ENCODE measurements around the gene CPN1.

CPN1 gene

GRCh38 chr10:100037758-100038315 lies 43.8 kb downstream of the CPN1 start:
- no peak for TF ChIP-seq CTCF (IDR thresholded peaks at IDR 0.05)
- Mint-ChIP-seq H3K27ac (no peak overlapping the region), H3K9me3 (peaks cover 4% of the 10 kb centered on the region), H3K27me3 (ENCODE audit: low read depth, poor library complexity) (peaks cover 9% of the 10 kb centered on the region), H3K4me3 (no peak overlapping the region), H3K4me1 (peaks cover 10% of the 10 kb centered on the region), H3K36me3 (ENCODE audit: low read depth) (no peaks in the 10 kb centered on the region)
- DNase-seq = no peak

- H3K4me3 Mint-ChIP-seq = no peak overlapping the region
- peaks cover 4% of the 10 kb centered on the region for H3K9me3 Mint-ChIP-seq
- H3K4me1 Mint-ChIP-seq = peaks cover 10% of the 10 kb centered on the region
- no peak overlapping the region for H3K27ac Mint-ChIP-seq
- DNase-seq = no peak
- no peaks in the 10 kb centered on the region for H3K36me3 Mint-ChIP-seq (ENCODE audit: low read depth)
- TF ChIP-seq CTCF (IDR thresholded peaks at IDR 0.05) = no peak
- H3K27me3 Mint-ChIP-seq (ENCODE audit: low read depth, poor library complexity) = peaks cover 9% of the 10 kb centered on the region
Observed at GRCh38 chr10:100036850-100037249, 44.8 kb downstream of the CPN1 start.

DNA sequence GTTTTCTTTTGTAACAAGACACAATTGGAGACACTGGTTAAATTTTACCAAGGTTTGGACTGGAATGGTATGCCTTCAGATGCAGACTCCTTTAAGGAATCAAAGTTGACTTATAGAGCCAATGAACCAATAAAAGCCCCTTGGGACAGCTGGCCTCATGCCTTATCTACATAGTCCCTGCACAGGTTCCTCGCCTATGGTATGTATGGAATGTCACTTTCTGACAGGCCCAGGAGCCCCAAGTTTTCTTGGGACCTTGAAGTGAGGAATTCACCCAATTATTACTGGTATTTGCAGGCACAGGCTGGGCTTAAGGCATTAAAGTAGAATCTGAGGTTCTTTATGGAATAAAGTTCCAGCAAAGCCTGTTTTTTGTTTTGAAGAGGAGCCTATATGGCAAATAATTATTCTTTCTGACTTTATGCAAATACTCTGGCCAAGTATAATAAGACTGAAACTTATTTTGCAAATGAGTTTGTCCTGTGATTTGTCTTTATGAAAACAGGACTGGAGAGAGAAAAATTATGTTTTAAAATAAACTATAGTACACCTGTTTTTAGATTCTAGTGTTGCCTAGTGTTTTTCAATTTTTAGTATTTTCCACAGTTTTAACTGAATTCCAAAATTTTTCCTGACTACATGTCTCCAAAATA lies 47.8 kb downstream of the CPN1 start:
- peaks cover 2% of the 10 kb centered on the region for H3K27me3 Mint-ChIP-seq (ENCODE audit: low read depth, poor library complexity)
- H3K4me3 Mint-ChIP-seq = no peak overlapping the region
- peaks cover 5% of the 10 kb centered on the region for H3K9me3 Mint-ChIP-seq
- H3K27ac Mint-ChIP-seq = no peak overlapping the region
- H3K36me3 Mint-ChIP-seq (ENCODE audit: low read depth) = no peaks in the 10 kb centered on the region
- DNase-seq = no peak
- peaks cover 7% of the 10 kb centered on the region for H3K4me1 Mint-ChIP-seq
- TF ChIP-seq CTCF (IDR thresholded peaks at IDR 0.05) = no peak

- Mint-ChIP-seq H3K4me1 (peaks cover 23% of the 10 kb centered on the region), H3K36me3 (ENCODE audit: low read depth) (peaks cover 11% of the 10 kb centered on the region), H3K4me3 (no peak overlapping the region), H3K9me3 (peaks cover 33% of the 10 kb centered on the region), H3K27me3 (ENCODE audit: low read depth, poor library complexity) (no peaks in the 10 kb centered on the region), H3K27ac (no peak overlapping the region)
- DNase-seq = no peak
- TF ChIP-seq CTCF (IDR thresholded peaks at IDR 0.05) = no peak
Observed at GRCh38 chr10:100027416-100027815, 54.3 kb downstream of the CPN1 start.

GRCh38 chr10:100025576-100025975 lies 56.1 kb downstream of the CPN1 start:
- peak overlapping the region; percentile 64 for H3K27ac Mint-ChIP-seq
- peak overlapping the region; percentile 41 for H3K4me3 Mint-ChIP-seq

More at GRCh38 chr10:100025576-100025975, 56.1 kb downstream of the CPN1 start:
- TF ChIP-seq CTCF (IDR thresholded peaks at IDR 0.05) = no peak
- Mint-ChIP-seq H3K36me3 (ENCODE audit: low read depth) (peaks cover 11% of the 10 kb centered on the region), H3K4me1 (peaks cover 27% of the 10 kb centered on the region), H3K27me3 (ENCODE audit: low read depth, poor library complexity) (no peaks in the 10 kb centered on the region), H3K9me3 (peaks cover 33% of the 10 kb centered on the region)
- DNase-seq = peak; percentile 28
